GM12878 (cell line): ENCODE results near the gene ZNF761.
"Not testable (repeated sequence)": the region's sequence is repeated elsewhere in the genome, so short reads cannot be mapped to it uniquely, and the experiment has no call there.

ENCODE experiments used
- BHLHE40 ChIP-seq, 2 experiments: fragments of 450-650 bp in 1 of 2; IDR thresholded peaks; 2 replicates each; pipeline ENCODE4 v1.6.1; 2011 to 2017; ENCODE audit warnings: low read depth in 2 of 2, borderline replicate concordance in 1 of 2, improper control_type of control experiment in 1 of 2, low read length in 1 of 2, mild to moderate bottlenecking in 1 of 2
- CHD2 ChIP-seq: IDR thresholded peaks from 2 replicates; pipeline ENCODE4 v1.6.1; 2011; ENCODE audit warnings: low read depth, low read length, improper control_type of control experiment, borderline replicate concordance
- CTCF ChIP-seq, 3 experiments: IDR thresholded peaks in 2 of 3; conservative IDR thresholded peaks in 1 of 3; 2 replicates each; pipeline ENCODE4 v1.5.1; 2011; ENCODE audit warnings: low read depth in 3 of 3, low read length in 3 of 3, mild to moderate bottlenecking in 3 of 3, control low read depth in 2 of 3, moderate library complexity in 2 of 3, inconsistent platforms in 1 of 3, mixed read lengths in 1 of 3; ENCODE audit not compliant: control insufficient read depth in 2 of 3, insufficient read depth in 1 of 3; ENCODE audit errors: extremely low read depth in 1 of 3
- FOXM1 ChIP-seq: IDR thresholded peaks from 2 replicates; pipeline ENCODE4 v1.6.1; 2012; ENCODE audit warnings: low read depth, mild to moderate bottlenecking, inconsistent platforms, low read length, moderate library complexity
- RBBP5 ChIP-seq: fragments of 200-600 bp; sonication (generic); conservative IDR thresholded peaks from 2 replicates; pipeline ENCODE4 v1.6.1; 2016
- RCOR1 ChIP-seq: conservative IDR thresholded peaks from 2 replicates; pipeline ENCODE4 v1.6.1; 2012; ENCODE audit warnings: low read depth, low read length, improper control_type of control experiment
- SMAD1 ChIP-seq: fragments of 450-650 bp; IDR thresholded peaks from 2 replicates; pipeline ENCODE4 v1.6.1; 2018; ENCODE audit warnings: mild to moderate bottlenecking, low read depth; ENCODE audit not compliant: partially characterized antibody
- ZBTB11 ChIP-seq: fragments of 450-650 bp; formaldehyde crosslinking; IDR thresholded peaks from 2 replicates; pipeline ENCODE4 v1.5.0; 2022; ENCODE audit warnings: mild to moderate bottlenecking, missing genetic modification characterization
- ZBTB40 ChIP-seq: fragments of 450-650 bp; IDR thresholded peaks from 2 replicates; pipeline ENCODE4 v1.6.1; 2016; ENCODE audit warnings: mild to moderate bottlenecking, moderate library complexity, borderline replicate concordance

- not testable (repeated sequence) for TF ChIP-seq SMAD1; RBBP5; CHD2; CTCF (IDR thresholded peaks at IDR 0.05 in 2 of 3, conservative IDR thresholded peaks at IDR 0.05 in 1 of 3; ENCODE audit: control insufficient read depth in 2 of 3, extremely low read depth in 1 of 3, insufficient read depth in 1 of 3, low read depth in 3 of 3, low read length in 3 of 3); FOXM1; BHLHE40 (IDR thresholded peaks at IDR 0.05; ENCODE audit: borderline replicate concordance in 1 of 2, low read depth in 2 of 2, low read length in 1 of 2); ZBTB11 (CRISPR knock-in tag); ZBTB40; RCOR1
Measured at GRCh38 chr19:53483751-53484150, 52.0 kb downstream of the ZNF761 start.
